Pons (tissue), 1 donor: Measurements from ENCODE around the gene ARFGEF2.
"Not testable (repeated sequence)": the region's sequence is repeated elsewhere in the genome, so short reads cannot be mapped to it uniquely, and the experiment has no call there.

Experiments
- DNase-seq: peaks from one replicate; pipeline ENCODE4 v3.0.0-alpha.2; 2016; ENCODE audit warnings: low spot score

ARFGEF2 gene

DNA sequence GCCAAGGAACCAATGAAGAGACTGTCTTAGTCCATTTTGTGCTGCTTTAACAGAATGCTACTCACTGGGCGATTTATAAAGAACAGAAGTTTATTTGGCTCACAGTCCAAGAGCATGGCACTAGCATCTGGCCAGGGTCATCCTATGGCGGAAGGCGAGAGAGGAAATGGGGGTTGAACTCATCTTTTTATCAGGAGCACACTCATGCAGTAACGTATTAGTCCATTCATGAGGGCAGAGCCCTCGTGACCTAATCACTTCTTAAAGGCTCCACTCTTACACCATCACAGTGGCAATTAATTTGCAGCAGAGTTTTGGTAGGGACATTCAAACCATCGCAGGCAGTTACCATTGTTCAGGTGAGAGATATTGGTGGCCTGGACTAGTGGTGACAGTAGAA is 8.5 kb downstream of the ARFGEF2 start:
- DNase-seq: no peak

DNA sequence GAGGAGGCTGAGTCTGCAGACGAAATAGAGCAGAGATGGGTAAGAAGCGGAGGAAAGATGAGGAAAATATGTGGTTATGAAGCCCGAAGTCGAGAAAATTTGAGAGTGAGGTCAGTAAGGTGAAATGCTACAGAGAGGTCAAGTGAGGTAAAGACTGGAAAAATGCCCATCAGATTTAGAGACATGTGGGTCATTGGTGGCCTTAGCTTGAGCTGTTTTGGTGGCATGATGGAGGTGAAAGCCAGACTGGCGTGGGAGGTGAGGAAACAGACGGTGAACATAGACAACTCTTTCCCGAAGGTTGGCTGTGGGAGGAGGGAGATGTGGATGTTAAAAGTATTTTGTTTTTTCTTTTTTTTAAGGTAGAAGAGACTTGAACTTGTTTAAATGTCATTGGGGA is 9.4 kb downstream of the ARFGEF2 start:
- no peak for DNase-seq

DNA sequence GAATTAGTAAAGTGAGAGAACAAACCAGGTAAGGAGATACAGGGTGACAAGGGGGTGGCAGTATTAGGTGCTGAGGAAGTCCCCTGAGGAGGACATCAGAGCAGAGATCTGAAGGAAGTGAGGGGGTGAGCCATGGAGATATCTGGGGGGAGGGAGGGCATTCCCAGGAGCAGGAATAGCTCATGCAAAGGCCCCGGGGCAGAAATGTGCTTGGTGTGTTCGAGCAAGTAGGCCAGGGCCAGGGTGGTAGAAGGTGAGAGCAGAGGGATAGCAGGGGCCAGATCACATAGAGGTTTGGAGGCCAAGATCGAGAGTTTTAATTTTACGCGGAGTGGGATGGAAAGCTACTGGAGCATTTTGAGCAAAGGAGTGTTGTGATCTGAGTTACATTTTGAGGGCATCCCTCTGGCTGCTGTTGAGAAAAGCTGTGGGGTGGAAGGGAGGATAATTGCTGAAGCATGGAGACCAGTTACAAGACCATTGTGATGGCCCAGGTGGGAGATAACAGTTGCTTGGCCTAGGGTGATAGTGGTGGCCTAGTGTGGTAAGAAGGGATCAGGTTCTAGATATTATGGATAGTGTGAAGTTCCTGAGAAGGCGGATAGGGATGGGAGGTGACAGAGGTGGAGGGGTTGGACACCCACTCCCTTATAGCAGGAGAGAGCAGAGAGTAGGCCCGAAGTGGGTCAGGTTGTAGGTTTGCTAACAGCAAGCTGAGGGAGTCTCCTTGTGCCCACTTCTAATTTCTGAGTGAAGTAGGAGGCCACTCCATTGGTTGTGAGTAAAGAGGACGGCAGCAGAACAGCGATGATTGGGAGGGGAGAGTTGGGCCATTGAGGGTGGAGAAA is 10.2 kb downstream of the ARFGEF2 start:
- DNase-seq: no peak

DNA sequence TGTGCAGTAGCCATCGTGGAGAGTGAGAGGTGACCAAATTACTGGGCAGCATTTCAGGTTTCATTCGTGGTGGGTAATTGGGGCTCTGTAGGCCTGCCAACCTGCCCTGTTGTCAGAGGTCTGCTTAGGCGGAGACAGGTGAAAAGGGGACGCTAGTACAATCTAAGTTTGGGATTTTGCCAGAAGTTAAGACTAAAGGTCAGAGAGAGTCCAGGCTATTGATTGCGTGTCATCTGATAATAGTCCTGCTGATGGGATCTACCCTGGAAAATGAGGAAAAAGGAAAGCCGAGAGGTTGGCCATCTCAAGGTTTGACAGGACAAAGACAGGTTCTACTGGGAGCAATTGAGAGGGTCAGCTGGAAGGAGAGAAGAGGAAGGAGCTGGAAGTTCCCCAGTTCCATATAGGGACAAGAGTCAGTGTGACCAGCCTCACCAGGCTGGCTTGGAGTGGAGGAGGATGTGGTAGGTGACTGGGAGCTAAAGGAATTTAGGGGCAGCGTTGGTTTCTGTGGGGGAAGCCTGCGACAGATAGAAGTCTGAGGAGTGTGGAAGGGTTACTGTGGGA is 10.9 kb downstream of the ARFGEF2 start:
- no peak for DNase-seq

- DNase-seq: no peak
Observed at GRCh38 chr20:48933017-48933766, 11.7 kb downstream of the ARFGEF2 start.

DNA sequence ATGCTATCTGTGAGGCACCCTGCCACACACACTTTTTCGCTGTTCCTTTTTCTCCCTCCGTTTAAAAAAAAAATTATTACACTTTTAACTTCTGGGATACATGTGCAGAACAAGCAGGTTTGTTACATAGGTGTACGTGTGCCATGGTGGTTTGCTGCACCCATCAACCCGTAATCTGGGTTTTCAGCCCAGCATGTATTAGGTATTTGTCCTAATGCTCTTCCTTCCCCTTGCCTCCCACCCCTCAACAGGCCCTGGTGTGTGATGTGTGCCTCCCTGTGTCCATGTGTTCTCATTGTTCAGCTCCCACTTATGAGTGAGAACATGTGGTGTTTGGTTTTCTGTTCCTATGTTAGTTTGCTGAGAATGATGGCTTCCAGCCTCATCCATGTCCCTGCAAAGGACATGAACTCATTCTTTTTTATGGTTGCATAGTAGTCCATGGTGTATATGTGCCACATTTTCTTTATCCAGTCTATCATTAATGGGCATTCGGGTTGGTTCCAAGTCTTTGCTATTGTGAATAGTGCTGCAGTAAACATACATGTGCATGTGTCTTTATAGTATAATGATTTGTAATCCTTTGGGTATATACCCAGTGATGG is 12.9 kb downstream of the ARFGEF2 start:
- DNase-seq: not testable (repeated sequence)

- DNase-seq: not testable (repeated sequence)
Observed at GRCh38 chr20:48934966-48935365, 13.5 kb downstream of the ARFGEF2 start.

DNA sequence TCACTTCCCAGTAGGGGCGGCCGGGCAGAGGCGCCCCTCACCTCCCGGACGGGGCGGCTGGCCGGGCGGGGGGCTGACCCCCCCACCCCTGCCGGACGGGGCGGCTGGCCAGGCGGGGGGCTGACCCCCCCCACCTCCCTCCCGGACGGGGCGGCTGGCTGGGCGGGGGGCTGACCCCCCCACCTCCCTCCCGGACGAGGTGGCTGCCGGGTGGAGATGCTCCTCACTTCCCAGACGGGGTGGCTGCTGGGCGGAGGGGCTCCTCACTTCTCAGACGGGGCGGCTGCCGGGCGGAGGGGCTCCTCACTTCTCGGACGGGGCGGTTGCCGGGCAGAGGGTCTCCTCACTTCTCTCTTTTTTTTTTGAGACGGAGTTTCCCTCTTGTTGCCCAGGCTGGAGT is 14.7 kb downstream of the ARFGEF2 start:
- not testable (repeated sequence) for DNase-seq

- DNase-seq: no peak
Observed at GRCh38 chr20:48937674-48938073, 16.2 kb downstream of the ARFGEF2 start.

DNA sequence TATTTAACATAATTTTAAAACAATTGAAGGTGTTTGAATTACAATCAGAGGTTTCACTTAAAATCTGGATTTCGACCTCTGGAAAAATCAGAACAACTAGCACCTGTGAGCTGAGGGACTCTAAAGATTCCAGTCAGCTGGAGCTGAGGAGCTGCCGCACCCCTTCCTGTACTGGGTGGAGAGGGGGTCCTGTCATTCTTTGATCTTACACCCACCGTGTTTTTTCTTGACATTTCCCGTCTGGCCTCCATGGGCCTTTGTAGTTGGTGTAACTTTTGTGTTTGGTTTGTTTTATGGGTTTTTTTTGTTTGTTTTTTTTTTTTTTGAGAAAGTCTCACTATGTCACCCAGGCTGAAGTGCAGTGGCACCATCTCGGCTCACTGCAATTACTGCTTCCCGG is 17.2 kb downstream of the ARFGEF2 start:
- DNase-seq: no peak

DNA sequence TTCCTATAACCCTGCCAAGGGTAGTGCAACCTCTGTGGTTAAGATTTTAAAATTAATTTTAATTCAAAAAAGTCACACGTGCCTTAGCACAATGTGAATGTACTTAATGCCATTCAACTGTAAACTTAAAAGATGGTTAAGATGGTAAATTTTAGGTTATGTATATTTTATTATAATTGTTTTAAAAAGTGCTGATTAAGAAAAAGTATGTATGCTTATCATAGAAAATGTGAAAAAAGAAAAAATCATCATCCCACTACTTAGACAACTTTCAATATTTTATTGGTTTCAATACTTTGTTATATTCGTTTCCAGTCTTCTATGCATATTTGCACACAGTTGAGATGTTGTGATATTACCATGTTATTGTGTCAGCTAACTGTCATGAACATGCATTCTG is 18.7 kb downstream of the ARFGEF2 start:
- no peak for DNase-seq

- no peak for DNase-seq
Observed at GRCh38 chr20:48941467-48941866, 20.0 kb downstream of the ARFGEF2 start.

DNA sequence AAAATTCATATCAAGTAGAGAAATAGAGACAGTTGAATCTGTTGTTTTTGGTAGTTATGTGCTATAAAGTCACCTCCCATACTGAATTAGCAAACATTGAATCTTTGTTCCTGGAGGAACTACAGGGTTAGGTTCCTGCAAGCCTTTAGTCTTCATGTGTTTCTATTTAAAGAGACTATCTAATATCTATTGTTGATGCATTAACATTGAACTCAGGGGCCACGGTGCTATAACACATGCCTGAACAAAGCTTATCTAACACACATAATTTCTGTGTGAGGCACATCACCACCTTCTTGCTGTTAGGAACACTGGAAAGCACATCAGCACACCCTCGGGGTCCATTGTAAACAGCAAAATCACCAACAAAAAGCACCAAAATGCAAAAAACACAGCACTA is 21.2 kb downstream of the ARFGEF2 start:
- DNase-seq: no peak

- no peak for DNase-seq
Observed at GRCh38 chr20:48944663-48945297, 23.3 kb downstream of the ARFGEF2 start.

DNA sequence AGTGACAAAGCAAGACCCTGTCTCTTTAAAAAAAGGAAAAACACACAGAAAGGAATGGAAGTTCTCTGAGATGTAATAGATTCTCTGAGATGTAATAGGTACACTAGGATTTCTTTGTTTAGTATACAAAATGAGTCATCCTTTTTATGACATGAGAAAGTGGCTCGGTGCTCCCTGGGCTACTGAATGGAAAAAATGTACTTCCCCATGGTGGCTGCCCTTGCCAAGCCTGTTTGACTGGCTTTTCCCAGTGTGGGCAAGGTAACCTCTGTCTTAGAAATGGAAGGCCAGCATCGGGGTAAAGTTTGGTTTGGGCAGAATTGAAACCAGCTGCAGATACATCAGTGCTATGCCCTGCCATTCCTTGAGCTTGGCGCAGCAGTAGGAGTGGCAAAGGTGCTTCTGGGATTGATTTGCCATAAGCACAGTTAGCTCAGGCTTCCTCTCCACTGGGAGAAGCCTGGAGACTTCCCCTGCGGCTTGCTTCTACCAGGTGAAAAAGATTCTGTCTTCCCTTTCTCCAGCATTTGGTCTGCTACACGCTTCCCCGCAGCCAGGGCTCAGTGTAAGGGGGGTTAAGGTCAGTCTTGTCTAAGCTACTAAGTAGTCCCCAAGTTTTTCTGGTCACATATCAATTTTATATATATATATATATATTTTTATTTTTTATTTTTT is 24.5 kb downstream of the ARFGEF2 start:
- DNase-seq: no peak

DNA sequence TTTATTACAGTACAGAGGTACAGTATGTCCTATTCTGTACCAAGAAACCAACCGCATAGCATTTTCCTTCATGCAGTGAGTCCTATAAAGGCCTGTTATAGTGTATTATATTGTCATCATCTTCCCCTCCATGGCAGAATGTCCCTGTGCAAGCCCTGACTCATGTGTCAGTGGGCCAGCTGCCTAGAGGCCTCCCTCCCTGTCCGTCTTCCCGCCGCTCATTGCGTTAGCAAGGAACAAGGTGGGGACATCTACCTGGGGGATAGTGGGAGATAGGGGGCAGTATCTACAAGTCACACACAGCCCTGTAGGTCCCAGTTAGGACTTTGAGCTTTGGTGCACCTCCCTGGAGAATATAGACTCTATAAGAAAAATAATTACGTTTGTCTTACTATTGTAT is 27.1 kb downstream of the ARFGEF2 start:
- DNase-seq: no peak

DNA sequence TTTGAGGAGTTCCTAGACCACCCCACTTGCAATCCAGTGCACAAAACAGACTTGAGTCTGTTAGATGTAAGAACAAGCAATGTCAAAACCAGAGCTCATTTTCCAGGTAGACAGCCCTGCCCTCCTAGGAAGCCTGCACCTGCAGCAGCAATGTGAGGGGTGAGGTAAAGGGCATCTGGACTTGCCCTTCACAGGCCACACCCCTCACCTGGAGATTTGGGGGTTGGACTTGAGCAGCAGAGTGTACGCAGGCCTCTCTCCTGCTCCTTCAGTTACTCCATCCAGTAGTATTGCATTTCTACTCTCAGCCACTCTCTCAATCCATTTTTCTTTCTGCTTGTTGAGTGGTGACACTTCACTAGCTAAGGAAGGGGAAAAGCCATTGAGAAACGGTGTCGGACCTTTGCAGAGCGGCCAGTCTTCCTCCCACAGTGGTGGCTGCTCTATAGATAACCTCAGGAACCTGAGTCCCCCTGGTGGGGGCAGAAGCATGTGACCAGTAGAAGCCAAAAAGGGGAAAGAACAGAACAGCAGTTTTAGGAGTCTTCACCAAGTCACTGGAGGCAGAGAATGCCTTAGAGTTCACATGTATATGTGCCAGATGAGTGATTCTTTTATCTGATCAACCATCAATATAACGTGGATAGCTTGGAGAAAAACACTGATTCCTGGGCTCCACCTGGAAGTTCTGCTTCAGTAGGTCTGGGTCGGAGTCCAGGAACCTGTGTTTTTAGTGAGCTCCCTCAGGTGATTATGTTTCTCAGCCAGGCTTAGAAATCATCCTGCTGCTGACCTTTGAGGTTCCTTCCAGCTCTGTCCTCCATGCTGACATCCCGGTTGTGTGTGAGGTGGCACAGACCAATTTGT is 28.0 kb downstream of the ARFGEF2 start:
- DNase-seq: no peak

- no peak for DNase-seq
Observed at GRCh38 chr20:48951041-48951440, 29.5 kb downstream of the ARFGEF2 start.

DNA sequence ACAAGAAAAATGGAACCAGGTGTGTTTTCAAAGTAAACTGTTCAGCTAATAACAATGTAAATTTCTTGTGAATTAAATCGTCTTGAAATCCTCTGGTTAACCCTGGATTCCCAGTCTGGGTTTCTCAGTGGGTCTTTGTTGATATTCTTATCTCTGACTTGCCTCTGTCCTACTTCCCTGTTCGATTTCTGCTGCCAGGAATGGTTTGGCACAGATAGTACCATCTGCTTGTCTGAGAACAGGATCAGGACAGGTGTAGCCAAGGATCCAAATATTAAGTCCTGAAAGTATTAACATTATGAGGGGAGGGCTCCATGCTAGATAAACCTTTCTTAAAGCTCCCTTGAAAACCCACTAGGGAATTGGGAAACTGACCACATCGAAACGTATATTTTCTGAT is 30.1 kb downstream of the ARFGEF2 start:
- DNase-seq: no peak

GRCh38 chr20:48952656-48953055 is 31.1 kb downstream of the ARFGEF2 start:
- DNase-seq: no peak

- no peak for DNase-seq
Observed at GRCh38 chr20:48953653-48954052, 32.1 kb downstream of the ARFGEF2 start.
